HG03066 (cell line): ENCODE data around the gene HTRA3.
"Not testable (repeated sequence)": the region's sequence is repeated elsewhere in the genome, so short reads cannot be mapped to it uniquely, and the experiment has no call there.

Source experiments
- ATAC-seq: cut with Tn5 transposase; IDR thresholded peaks from one replicate; pipeline ENCODE4 v1.9.1; 2021; ENCODE audit warnings: low read depth; ENCODE audit not compliant: unreplicated experiment

HTRA3 gene

DNA sequence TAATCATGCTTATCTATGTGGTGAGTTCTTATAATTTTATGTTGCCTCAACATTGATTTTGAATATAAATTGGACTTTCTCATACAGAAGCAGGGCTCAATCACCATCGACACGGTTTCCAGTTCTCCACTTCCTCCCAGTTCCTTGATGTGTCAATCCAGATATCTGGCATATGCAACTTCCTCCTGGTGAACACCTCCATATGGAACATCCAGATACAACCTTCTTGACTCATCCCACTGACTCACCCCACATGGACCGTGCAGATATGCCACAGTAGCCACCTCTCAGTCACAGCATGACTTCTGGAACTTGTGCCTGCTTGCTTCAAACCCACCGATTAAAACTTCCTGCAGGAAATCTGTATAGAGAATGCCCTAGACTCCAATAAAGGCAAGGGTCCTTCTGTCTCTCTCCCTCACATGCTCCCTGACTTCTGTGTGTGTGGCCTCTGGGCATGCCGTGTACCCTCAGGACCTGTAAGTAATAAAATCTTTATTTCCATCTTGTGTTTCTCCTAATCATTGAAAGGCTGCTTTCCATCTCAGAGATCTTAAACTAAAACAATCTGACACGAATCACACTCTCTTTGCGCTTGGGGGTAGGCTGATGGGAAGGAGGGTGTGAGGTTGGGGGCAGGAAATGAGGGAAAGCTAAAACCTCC, 67.0 kb downstream of the HTRA3 start:
- no peak for ATAC-seq

DNA sequence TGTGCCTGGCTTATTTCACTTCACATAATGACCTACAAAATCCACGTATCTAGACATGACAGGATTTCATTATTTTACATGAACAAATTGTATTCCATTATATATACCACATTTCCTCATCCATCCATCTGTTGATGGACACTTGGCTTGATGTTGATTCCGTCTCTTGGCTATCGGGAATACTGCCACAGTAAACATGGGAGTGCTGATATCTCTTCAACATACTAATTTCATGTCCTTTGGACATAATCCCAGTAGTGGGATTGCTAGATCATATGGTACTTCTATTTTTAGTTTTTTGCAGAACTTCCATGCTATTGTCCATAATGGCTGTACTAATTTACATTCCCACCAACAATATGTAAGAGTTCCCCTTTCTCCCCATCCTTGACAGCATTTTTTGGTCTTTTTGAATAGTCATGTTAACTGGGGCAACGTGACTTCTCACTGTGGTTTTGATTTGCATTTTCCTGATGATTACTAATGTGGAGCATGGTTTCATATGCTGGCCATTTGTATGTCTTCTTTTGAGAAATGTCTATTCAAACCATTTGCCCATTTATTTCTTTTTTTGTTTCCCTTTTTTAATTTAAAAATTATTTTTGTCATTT, 68.9 kb downstream of the HTRA3 start:
- no peak for ATAC-seq

DNA sequence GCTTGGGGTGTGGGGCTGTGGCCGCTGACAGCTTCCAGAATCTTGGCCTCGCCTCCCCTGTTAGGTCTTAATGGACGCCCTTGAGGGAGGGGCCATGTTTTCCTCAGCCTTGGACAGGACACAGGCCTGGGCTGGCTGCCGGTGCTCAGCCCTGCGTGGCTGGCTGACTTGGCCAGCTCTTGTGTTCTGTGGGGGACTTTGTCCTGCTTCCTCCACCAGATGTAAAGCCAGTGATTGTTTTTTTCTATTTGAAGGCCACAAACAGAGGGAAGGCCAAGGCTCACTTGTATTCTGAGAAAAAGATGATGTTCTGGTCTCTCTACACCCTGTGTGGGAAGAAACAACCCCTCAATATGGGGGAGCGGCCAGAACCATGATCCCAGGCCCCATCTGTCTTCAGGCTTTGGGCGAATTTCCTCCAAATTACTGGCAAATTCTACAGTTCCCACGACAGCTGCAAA, 71.3 kb downstream of the HTRA3 start:
- ATAC-seq: no peak

DNA sequence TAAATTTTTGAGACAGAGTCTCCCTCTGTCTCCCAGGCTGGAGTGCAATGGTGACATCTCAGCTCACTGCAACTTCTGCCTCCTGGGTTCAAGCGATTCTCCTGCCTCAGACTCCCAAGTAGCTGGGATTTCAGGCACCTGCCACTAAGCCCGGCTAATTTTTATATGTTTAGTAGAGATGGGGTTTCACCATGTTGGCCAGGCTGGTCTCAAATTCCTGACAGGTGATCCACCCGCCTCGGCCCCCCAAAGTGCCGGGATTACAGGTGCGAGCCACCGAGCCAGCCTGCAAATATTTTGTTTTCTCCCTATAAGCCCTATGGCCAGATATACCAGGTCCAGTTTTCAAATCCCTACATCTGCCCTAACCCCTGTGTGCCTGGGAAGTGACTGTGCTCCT, 71.7 kb downstream of the HTRA3 start:
- not testable (repeated sequence) for ATAC-seq

DNA sequence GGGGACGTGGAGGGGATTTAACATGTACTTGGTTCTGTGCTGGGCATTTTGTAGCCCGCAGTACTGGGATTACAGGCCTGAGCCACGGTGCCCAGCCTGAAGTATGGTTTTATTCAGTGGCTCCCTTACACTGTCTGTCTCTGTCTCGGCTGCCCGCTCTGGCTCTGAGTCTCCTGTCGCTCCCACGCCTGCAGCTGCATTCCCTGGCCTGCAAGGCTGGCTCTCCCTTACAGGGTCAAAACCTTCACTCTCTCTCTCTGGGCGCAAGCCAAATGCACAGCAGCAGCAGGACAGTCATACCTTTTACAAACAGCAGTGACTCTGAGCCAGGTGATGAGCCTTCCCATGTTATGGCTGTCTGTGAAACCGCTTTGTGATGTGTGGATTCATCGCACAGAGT, 72.1 kb downstream of the HTRA3 start:
- ATAC-seq: no peak

DNA sequence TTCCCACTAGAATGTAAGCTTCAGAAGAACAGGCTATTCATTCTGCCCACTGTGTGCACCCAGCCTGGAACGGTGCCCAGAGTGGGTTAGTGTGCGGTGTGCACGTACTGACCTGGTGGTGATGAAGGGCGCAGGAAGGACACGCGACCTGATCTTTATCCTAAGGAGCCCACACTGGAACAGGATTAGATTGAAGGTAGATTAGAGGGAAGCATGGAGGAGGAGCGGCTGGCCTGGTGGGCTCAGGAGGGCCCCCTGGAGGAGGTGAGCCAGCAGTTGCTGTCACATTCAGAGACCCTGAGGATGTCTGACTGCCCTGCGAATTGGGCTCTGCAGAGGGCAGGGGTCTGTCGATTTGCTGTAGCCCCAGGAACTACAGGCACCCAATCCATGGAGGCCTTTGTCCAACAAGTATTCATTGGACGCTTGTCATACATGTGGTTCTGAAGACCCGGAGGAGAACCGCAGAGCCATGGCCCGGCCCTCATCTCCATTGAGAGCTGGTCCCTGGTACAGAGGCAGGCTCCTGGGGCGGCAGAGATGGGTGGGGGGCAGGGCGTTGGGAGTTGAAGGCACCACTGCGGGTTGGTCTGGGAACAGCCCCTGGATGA, 73.2 kb downstream of the HTRA3 start:
- ATAC-seq: no peak

DNA sequence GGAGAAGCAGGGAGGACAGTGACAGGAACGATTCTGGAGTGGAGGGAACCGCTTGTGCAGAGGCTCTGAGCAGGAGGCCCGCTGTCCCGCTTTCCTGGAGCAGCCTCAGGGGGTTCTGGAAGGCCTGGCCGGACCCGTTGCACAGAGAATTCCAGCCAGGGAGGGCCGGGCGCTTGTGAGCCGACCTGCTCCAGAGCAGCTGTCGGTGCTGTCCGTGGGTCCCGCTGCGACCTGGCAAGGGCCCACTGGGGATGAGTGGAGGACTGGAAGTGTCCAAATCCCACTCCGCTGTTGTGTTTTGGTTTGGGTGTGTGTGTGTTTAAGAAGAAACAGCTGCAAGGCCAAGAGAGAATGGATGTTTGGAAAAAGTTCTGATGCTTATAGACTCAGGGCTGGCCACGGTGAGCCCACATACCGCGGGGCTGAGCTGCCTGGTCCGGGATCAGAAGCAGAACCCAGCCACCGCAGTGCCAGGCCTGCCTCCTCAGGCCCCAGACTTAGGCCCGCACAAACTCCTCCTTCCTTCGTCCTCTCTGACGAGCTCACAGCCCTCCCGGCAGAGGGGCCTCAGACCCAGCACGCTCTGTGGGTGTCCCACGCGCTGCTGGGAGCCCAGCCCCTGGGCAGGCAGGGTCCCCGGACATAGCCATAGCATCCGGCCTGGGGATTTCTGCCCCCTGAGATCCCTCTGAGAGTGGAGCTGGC, 73.9 kb downstream of the HTRA3 start:
- no peak for ATAC-seq

DNA sequence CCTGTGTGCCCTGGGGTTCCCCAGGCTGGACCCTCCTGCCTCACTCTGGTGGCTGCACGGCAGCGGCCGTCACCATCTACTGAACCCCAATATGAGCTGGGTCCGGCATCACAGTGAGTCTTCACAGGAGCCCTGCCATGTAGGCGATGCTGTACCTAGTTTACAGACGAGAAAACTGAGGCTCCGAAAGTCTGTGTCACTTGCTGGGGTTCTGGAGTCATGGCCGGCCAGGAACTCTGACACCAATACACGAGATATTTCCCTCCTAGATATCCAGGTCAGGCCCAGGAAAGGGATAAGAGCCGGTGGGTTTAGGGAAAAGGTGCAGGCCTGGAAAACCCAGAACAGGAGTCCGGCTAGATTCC, 74.4 kb downstream of the HTRA3 start:
- no peak for ATAC-seq

DNA sequence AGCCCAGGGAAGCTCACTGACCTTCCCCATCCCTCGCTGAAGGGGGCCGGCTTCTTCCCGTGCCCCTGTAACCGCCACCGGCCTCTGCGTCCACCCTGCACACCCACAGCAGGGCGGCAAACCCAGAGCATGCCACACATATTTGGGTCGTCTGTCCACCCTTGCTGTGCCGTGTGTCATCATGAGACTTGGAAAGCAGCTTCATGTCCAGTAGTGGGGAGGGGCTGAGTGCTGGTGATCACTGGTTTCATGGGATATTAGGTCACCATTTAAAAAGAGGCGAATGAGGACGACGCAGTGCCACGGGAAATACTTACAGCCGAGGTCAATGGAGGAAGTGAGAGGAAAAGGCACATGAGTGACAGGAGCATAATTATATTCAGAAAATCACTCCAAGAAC, 74.8 kb downstream of the HTRA3 start:
- ATAC-seq: no peak

DNA sequence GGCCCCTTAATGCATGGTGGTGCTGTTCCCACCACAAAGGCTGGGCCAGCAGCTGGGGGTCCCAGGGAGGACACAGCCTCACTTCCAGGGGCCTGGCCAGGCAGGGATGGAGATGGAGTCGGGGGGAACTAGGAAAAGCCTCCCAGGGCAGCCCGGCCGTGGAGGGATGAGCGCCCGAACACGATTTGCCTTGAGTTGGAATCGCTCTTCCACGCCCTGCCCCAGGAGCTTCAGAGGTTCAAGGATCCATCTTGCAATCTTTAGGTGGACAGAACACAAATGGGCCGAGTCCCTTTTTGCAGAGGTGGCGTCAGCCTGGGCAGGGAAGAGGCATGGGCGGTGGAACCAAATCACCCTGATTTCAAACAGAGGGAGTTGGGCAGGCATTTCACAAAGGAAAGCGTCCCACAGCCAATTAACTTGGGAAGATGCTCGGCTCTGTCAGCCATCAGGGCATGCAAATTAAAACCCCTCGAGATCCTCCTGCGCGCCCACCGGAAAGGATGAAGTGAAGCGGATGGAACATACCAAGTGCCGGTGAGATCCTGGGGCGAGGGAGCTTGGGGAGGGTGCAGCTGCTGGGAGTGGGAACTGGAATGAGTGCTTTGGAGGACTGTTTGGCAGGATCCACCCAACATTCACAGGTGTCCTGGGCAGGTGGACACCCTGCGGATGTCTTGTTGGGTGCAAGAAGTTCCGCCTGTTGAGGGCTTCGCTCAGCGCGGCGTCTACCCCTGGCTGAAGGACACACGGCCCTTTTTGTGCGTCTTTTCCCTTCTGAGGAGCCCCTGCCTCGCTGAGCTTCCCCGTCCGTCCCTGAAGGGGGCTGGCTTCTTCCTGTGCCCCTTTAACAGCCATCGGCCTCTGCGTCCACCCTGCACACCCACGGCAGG, 75.7 kb downstream of the HTRA3 start:
- ATAC-seq: no peak

DNA sequence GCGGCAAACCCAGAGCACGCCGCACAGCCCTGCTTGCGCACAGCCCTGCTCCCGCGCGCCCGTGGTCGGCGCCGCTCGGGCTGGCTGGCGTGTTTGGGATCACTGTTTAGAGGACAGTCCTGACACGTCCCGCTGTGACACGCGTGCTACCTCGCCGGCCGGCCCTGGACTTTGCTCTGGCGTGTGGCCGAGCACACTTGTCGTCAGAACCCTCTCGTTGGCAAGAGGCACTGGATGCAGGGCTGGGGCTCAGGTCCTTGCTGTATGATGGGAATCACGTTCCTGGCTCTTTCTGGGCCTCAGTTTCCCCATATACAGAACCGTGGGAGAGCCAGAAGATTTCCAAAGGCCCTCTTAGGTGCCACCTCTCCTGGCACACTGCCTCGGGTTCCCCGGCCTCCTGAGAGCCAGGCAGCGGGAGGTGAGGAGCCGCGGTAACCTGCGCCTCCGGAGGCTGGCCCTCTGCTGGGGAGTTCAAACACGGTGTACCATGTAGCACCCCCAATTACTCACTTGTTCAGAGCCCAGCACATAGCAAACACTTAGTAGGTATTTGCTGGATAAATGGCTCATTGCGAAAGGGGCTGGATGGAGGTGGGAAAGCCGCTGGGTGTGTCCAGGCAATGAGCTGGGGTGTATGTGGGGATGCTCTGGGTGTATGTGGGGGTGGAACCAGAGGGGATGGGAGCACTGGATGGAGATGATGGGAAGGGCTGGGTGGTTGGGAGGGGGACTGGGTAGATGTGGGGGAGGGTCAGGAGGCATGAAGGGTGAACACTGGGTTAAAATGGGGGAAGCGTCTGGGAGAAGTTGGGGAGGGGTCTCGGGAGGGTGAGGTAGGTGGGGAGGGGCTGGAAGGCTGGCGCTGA, 76.6 kb downstream of the HTRA3 start:
- ATAC-seq: no peak

DNA sequence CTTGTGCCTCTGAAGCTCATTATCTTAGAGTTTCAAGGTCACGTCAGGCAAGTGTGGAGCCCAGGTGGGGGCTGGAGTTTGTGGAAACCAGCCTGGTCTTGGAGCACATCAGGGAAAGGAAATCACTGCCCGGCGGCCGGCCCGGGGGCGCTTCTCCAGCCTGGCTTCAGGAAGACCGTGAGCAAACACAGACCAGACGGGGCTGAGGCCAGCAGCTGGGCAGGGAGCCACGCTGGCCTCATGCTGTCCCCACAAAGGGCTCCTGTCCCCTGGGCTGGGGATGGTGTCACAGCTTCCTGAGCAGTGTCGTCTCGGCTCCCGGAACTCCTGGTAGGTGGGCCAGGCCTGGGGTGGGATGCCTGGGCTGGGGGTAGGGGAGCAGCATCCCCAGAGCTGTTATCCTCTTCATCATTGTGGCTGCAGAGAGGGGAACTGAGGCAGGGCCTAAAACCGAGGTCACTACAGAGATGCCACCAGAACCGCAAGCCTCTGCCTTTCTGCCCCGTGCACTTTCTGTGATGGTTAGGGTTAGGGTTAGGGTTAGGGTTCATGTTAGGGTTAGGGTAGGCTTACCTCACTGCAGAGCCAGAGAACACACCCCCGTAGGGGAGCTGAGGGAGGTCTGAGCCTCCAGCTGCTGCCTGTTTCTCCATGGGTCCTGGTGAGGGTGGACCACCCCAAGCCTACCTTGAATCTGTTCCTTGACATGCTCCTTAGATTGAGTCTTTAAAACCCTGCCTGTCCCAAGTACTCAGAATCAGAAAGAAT, 77.5 kb downstream of the HTRA3 start:
- ATAC-seq: no peak

DNA sequence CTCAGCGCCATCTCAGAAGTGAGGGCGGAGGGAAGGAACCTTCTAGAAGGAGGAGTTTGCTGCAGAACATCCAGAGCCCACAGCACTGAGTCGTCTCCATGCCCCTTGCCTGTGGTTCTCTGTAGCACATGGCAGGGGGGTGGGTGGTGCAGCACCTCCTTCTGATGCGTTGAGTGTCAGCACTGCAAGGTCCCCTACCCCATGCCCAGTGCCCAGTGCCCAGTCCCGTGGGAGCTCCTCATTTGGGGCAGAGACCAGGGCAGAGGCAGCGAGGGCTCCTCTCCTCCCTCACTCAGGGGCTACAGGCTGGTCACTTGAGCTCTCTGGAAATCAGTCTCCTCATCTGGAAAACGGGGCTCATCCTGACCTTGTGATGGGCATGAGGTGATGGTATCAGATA, 78.1 kb downstream of the HTRA3 start:
- ATAC-seq: no peak

DNA sequence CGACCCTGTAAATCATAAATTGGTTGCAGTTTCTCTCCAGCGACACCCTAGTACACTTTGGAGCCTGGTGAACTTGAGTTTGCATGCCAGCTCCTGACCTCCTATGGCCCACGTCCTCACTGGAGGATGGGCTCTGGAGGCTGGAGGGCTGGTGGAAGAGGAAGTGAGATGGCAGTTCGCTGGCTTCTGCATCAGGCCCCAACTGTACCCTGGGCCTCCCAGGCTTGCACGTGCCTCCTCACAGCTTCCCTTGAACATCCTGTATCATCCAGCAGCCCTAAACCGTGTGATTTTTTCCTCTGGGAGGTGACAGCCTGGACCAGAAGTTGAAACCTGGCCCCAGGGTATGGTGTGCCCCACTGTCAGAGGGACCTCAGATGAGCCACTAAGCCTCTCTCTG, 78.5 kb downstream of the HTRA3 start:
- no peak for ATAC-seq

DNA sequence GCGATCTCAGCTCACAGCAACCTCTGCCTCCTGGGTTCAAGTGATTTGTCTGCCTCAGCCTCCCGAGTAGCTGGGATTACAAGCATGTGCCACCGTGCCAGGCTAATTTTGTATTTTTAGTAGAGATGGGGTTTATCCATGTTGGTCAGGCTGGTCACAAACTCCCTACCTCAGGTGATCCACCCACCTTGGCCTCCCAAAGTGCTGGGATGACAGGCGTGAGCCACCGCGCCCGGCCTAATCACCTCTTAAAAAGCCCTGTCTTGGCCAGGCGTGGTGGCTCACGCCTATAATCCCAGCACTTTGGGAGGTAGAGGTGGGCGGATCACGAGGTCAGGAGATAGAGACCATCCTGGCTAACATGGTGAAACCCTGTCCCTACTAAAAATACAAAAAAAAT, 79.7 kb downstream of the HTRA3 start:
- not testable (repeated sequence) for ATAC-seq

DNA sequence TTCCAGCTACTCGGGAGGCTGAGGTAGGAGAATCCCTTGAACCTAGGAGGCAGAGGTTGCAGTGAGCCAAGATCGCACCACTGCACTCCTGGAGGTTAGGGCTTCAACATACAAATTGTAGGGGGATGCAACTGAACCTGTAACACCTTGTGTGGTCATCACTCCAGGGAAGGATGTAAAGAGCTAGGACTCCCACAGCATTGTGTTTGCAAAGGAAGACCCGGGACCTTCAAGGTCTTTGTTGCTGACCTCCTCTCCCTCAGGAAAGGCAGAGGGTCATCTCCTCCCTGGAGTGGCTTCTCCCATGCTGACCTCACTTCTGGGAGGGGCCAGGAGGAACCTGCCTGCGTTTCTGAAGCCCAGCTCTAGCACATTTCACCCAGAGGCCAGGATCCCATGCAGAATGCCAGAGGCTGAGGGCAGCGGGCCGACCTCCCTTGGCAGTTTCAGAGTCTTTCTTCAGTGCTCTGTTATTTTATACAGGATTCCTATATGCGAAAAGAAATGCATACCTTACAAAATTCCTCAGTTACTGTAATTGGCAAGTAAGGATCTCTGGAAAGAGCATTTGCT, 80.2 kb downstream of the HTRA3 start:
- ATAC-seq: no peak

DNA sequence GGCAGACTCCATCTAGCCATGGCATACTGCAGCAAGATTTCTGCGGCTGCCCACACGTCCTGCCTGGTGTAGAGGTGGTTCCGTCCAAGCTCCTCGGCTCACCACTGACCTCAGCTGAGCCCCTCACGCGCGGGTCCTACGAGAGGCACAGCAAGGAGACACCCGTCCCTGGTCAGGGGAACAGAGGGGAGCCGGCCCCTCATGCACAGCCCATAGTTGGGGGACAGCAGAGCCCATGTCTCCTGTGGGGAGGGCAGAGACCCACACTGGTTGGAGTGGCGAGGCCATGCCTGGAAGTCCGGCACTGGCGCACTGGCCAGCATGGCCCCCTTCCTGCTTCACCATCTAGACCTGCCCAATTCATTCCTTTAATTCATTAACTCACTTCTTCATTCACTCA, 80.8 kb downstream of the HTRA3 start:
- no peak for ATAC-seq

DNA sequence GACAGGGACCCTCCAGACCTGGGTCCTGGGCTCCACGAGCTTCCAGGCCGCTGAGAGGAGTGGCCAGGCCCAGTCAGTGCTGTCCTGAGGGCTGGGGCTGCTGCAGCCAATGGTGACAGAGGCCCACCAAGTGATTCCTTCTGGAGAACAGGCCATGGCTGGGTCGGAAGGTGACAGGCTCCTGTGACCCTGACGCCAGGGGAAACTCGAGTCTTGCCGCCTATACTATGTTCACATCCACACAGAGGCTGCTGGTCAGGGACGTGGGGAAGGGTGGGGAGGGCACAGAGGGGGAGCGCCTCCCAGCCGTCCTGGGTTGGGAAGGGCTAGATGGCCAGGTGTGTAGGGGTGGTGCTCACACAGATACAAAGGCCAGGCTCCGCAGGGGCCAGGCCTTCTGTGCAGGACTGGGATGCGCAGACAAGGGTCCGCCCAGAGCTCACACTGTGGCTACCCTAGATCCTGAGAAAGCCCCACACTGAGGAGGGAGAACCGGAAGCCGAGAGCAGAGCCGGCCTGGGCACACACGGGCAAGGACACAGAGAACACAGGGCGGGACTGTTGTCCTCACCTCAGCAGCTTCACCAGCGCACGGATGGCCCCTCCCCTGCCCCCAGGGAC, 81.4 kb downstream of the HTRA3 start:
- no peak for ATAC-seq
